GM18507 (cell line): ENCODE measurements around the gene ACTR6.
A peak's percentile ranks its signal among the peaks of the same experiment; 100 is the strongest.
"Not testable (repeated sequence)": the region's sequence is repeated elsewhere in the genome, so short reads cannot be mapped to it uniquely, and the experiment has no call there.

Experiments
- DNase-seq: peaks from one replicate; pipeline ENCODE4 v3.0.0; 2011; ENCODE audit warnings: low read depth; ENCODE audit not compliant: insufficient read length; ENCODE audit errors: extremely low spot score
- FAIRE-seq: peaks from 2 replicates; lab custom pipeline; 2011; peaks lifted over from hg19 to GRCh38; lab: Jason Lieb, UNC

ACTR6 gene

DNA sequence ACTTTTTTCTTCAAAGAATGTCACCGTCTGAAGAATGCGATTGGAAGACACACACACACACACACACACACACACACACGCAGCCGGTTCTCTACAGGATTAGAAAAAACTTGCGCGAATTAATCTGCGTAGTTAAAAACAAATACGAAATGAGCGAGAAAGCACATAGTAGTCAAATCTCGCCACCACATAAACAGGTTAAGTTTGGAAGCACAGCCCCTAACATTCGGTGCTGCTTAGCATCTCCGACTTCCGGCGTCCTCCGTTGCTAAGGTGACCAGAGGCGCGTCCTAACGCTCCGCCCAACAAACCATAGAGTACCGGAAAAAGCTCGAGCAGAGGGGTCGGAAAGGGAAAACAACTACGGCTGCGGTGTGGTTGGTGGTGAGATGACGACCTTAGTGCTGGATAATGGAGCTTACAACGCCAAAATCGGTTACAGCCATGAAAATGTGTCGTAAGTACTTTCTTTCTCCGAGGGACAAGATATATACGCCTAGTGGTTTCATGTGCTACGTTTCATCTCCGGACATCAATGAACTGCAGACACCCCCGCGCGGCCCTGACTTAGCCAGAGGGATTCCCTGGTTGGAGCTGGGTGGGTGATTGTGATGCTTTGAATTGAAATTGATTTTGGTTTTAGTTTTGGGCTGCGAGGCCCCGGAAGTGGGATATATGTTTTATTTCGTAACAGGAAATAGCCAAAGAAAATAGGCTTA lies at the start of gene ACTR6:
ACTR6 (plus strand) TSS at position 353 of the 719 bp plus-strand sequence; CDS start at position 390, 37 bp downstream.
- FAIRE-seq (peak; percentile 94), DNase-seq (peak; percentile 77)

DNA sequence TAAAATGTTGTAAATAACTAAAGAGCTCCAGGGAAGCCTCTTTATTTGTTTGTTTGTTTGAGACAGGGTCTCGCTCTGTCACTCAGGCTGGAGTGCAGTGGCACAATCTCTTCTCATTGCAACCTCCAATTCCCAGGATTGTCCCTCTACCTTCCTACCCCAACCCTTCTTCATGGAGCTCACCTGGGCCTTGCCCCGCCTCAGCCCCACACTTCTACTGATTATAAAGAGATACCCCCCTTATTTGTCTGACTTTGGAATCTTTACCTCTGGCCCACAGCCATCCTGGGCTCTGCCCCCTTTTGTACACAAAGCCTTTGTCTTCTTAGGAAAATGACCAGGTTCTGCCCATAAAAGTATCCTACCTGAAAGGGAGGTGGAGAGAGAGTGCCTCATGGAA lies 48.8 kb upstream of the ACTR6 start:
- DNase-seq (no peak), FAIRE-seq (no peak)

DNA sequence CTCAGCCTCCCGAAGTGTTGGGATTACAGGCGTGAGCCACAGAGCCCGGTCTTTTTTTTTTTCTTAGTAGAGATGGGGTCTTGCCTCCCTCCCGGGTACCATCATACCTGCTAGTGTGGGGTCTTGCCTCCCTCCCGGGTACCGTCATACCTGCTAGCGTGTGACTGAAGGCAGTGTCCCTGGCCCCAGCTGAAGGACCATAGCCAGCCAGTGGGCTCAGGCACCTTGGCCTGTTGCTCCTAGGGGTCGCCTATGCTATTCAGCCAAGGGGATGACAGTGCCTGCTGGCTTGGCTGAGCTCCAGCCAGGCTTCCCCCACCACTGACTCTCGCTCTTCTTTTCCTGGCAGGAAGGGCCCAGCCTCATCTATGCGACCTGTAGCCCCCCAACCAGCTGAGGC lies 47.5 kb upstream of the ACTR6 start:
- DNase-seq (no peak), FAIRE-seq (no peak)

GRCh38 chr12:100154474-100155247 lies 46.0 kb upstream of the ACTR6 start:
- DNase-seq (peak; percentile 43), FAIRE-seq (peak; percentile 86)

DNA sequence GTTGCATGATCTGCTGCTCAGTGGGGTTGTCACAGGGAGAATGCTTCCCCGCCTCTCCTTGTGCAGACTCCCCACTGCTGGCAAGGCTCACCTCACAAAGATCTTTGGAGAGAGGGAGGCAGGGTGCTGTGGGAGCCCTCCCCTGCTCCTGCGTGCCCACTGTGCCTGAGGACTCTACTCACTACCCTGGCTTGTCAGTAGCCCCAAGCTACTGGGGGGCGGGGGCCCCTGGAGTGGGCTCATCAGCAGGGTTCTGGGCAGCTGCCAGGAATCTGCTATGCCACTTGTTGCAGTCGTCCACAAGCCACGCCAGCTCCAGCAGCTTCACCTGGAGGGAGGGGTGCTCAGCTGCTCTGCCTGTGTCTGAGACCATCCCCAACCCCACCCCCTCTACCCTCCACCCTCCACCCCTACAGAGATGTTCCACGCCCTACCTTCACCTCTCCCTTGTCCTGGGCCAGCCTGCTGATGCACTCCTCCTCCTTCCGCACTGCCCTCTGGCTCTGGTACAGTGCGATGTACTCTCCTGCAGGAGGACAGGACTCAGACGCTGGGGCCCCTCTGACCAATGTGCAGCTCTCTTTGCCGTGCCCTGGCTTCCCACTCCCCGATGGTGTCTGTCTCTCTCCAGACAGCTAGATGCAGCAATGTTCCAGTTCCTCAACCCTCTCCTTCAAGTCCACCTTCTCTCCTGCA lies 43.7 kb upstream of the ACTR6 start:
- DNase-seq (no peak), FAIRE-seq (no peak)

- FAIRE-seq = no peak
Measured at GRCh38 chr12:100157427-100157821, 43.2 kb upstream of the ACTR6 start.

GRCh38 chr12:100158535-100158934 lies 42.1 kb upstream of the ACTR6 start:
- FAIRE-seq = no peak
- DNase-seq = no peak

More at GRCh38 chr12:100157427-100157821, 43.2 kb upstream of the ACTR6 start:
- DNase-seq = no peak

DNA sequence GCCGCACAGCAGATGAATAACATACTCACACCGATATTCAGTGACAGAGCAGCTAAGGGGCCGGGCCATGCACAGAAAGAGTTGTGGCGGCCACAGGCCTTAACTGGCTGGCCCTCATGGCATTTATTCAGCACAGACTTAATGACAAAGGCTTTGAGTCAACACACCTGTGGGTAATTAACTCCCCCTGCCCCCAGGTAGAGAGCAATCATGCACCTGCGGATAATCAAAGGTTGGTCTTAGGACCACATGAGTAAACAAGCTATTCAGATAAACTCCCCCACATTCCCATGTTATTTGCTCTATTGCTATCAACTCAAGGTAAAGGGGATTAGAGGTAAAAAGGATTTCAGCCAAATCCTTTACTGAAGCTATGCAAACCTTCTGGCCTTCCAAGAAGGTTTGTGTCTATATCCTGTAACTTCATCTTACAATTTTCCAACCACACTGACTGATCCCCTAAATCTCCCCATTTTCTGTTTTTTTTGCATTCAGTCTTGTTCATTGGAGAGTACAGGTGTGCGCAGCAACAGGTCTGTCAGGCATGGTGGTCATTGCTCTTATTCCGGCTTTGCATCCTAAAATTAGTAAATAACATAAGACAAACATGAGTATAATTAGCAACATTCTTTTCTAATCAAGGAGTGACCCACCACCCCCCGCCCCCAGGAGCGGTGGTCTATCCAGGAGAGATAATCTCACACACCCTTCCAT lies 41.1 kb upstream of the ACTR6 start:
- FAIRE-seq (no peak), DNase-seq (no peak)

DNA sequence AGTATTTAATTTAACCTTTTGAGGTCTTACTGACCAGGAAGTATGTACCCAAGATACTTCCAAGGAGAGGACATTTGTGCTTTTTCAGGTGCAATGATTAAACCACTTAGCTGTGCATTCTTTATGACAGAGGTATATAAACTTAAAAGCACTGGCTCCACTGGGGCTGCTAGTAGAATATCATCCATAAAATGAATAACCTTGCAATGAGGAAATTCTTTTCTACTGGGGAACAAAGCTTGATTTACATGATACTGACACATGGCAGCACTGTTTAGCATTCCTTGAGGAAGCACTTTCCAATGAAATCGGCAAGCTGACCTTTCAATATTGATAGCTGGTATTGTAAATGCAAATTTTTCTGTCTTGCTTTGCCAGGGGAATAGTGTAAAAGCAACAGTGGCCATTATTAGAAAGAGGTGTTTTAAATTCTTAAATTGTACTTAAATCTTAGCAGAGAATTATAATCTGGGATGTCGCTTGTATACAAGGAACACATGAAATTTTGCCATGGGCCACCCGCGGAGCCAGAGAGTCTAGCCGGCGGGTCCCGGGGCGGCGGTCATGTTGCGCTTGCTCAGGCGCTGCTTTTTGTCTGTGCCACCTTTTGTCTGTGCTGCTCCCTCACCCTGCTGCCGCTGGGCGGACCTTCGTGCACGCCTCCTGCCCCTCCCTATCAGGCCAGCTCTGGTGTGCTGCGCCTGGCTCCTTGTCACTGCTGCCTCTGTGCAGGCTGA lies 37.0 kb upstream of the ACTR6 start:
- FAIRE-seq = peak; percentile 74
- DNase-seq = no peak

- DNase-seq = no peak
- FAIRE-seq = no peak
Measured at GRCh38 chr12:100164153-100164704, 36.4 kb upstream of the ACTR6 start.

DNA sequence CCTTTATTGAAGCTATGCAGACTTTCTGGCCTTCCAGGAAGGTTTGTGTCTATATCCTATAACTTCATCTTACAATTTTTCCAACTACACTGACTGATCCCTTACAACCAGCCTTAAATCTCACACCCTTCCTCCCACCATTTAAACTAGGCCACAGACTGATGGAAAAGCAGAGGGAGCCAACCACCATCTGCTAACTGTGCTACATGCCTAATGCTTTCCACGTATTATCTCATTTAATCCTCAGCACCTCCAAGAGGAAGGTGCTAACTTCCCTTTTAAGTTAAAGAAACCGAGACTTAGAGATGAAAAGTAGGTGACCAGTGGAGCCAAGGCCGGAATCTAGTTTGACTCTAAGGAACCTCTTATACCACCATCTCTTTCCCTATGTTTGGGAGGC lies 35.3 kb upstream of the ACTR6 start:
- FAIRE-seq (no peak), DNase-seq (no peak)

GRCh38 chr12:100166232-100166631 lies 34.4 kb upstream of the ACTR6 start:
- FAIRE-seq = no peak
- DNase-seq = no peak

GRCh38 chr12:100168562-100168961 lies 32.1 kb upstream of the ACTR6 start:
- FAIRE-seq (no peak), DNase-seq (no peak)

DNA sequence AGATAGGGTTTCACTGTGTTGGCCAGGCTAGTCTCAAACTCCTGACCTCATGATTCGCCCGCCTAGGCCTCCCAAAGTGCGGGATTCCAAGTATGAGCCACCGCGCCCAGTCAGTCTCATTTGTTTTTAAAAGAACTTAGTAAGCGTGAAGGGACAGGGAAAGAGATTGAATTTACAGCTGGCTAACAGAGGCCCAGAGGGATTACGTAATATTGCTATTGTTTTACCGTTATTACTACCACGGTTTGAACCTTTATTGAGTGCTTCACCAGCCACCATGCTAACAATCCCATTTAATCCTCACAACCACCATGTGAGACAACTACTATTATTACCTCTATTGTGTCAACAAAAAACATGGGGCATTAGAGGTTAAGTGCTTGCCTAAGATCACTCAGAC lies 31.3 kb upstream of the ACTR6 start:
- DNase-seq = no peak
- FAIRE-seq = no peak

- DNase-seq (no peak), FAIRE-seq (no peak)
Measured at GRCh38 chr12:100170313-100170858, 30.2 kb upstream of the ACTR6 start.

GRCh38 chr12:100171248-100171647 lies 29.4 kb upstream of the ACTR6 start:
- FAIRE-seq (no peak), DNase-seq (no peak)

- no peak for FAIRE-seq
- no peak for DNase-seq
Measured at GRCh38 chr12:100173111-100173510, 27.5 kb upstream of the ACTR6 start.

- no peak for FAIRE-seq
- DNase-seq = no peak
Measured at GRCh38 chr12:100174495-100174894, 26.1 kb upstream of the ACTR6 start.

GRCh38 chr12:100176493-100176892 lies 24.1 kb upstream of the ACTR6 start:
- not testable (repeated sequence) for DNase-seq, FAIRE-seq
